Placental pericyte (primary cell): ENCODE data around the gene CLDN25. TPM values are rescaled to one million over a fixed set of nuclear protein-coding genes. Genes with fewer than 3 reads are reported as not detected.

Experiments used
- small RNA-seq: library from RNA; depleted of rRNA; stranded (forward); fragments of <200 nt; gene quantifications from one replicate; pipeline ENCODE3, GENCODE V24; 2012; ENCODE audit warnings: low replicate concordance
- total RNA-seq: library from RNA; depleted of rRNA; stranded (reverse); fragments of >200 nt; gene quantifications from 2 replicates; pipeline ENCODE4 v1.2.3, GENCODE V29; 2012

The CLDN25 gene
- not detected in 2 replicates for total RNA-seq

DNA sequence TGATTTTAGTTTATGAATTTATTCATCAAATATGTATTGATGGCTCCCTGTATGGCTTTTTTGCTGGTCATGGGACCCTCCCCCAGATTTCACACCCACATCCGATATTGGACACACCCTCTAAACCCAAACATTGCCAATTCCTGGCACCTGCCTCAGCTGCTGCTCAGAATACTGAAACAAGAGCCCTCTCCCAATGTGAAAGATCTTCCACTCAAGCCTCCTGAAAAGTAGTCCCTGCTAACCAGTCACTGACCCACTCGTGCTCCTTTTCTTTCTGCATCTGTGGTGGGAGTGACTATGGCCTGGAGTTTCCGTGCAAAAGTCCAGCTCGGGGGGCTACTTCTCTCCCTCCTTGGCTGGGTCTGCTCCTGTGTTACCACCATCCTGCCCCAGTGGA, at the start of gene CLDN25:
TSS of gene CLDN25 (plus strand) at position 301 of the 400 bp plus-strand sequence. CDS start at position 301, 0 bp downstream.

DNA sequence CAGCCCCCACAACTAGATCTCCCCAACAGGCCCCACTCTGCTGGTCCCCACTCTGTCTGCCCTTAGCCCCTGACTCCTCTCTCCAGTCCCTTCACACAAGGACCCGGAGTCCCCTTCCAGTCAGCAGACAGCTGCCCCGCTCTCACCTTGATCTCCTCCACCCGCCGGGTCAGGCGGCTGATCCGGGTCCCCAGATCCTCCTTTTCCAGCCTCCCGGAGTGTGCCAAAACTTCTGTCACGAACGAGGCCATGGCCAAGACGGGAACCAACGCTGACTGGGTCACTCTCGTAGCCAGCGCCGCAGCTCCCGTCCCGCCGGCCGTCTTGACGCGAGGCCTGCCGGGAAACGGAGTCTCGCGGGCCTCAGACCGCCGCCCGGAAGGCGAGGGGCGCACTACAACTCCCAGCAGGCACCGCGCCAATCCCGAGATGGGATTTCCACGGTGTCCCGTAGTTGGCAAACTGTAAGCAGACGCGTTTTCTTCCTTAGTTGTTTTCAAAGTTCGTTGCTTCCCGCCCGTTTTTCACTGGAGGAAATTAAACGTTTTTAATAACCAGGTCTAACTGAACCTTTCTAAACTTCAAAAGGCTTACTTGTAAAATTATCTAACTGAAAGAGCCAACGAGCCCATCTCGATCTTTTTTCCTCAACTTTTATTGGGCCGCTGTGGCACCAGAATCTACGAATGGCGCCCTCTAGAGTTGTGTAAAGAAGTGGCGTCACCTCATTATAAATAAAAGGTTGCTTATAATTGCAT, 6.0 kb upstream of the CLDN25 start, which contains the start of gene ZW10:
TSS of gene ZW10 (minus strand) at position 277 of the 758 bp plus-strand sequence. CDS start at position 251, 26 bp downstream.

Small RNA genes lying within 50 kb of the gene (small RNA-seq; reads per million reads assigned to genes)
- gene LRRC37A13P (not detected), gene RPS29P19 (not detected)

Other genes starting within 250 kb of the CLDN25 start
- gene TMPRSS5, start 73.5 kb upstream of the CLDN25 start, total RNA-seq = under 0.01 and 3.7 TPM in 2 replicates
- 22.3 and 33.6 TPM in 2 replicates for gene ZW10, start 6.1 kb upstream of the CLDN25 start, total RNA-seq
- 25.6 and 44.0 TPM in 2 replicates for gene USP28, start 95.8 kb downstream of the CLDN25 start, total RNA-seq
- not detected in 2 replicates for gene HTR3B, start 125.0 kb downstream of the CLDN25 start, total RNA-seq
- gene HTR3A, start 195.3 kb downstream of the CLDN25 start, total RNA-seq = not detected in 2 replicates